Stimulated activated CD8-positive, alpha-beta memory T cell treated with anti-CD3 and anti-CD28 coated beads, Interleukin-2, amount 100 ng/mL, for 1 hour (primary cell): Measurements from ENCODE around the gene KCNT1.

Experiments
- DNase-seq, 2 donors: peaks; one replicate each; pipeline ENCODE4 v3.0.0-alpha.2; 2020; ENCODE audit warnings: low read depth in 2 of 2

The KCNT1 gene

GRCh38 chr9:135820661-135821060 is 118.7 kb downstream of the KCNT1 start:
- DNase-seq, result no peak

GRCh38 chr9:135821116-135821515 is 119.1 kb downstream of the KCNT1 start:
- DNase-seq, result no peak

- no peak for DNase-seq
These were observed 119.9 kb downstream of the KCNT1 start for GRCh38 chr9:135821733-135822373.

GRCh38 chr9:135822374-135822755 is 120.4 kb downstream of the KCNT1 start:
- DNase-seq, result no peak

GRCh38 chr9:135823036-135823435 is 121.1 kb downstream of the KCNT1 start:
- no peak for DNase-seq

- no peak for DNase-seq
These were observed 123.6 kb downstream of the KCNT1 start for GRCh38 chr9:135825435-135826187.

- DNase-seq, result no peak
These were observed 124.2 kb downstream of the KCNT1 start for GRCh38 chr9:135826188-135826545.

- no peak for DNase-seq
These were observed 125.3 kb downstream of the KCNT1 start for GRCh38 chr9:135827301-135827700.

GRCh38 chr9:135827866-135828580 is 126.0 kb downstream of the KCNT1 start:
- DNase-seq, result no peak

GRCh38 chr9:135828656-135829055 is 126.7 kb downstream of the KCNT1 start:
- no peak for DNase-seq

- DNase-seq, result no peak
These were observed 128.5 kb downstream of the KCNT1 start for GRCh38 chr9:135830496-135830895.

GRCh38 chr9:135833864-135834263 is 131.9 kb downstream of the KCNT1 start:
- DNase-seq, result no peak

GRCh38 chr9:135835131-135835530 is 133.1 kb downstream of the KCNT1 start:
- no peak for DNase-seq

GRCh38 chr9:135839516-135839915 is 137.5 kb downstream of the KCNT1 start:
- no peak for DNase-seq

- DNase-seq, result no peak
These were observed 138.1 kb downstream of the KCNT1 start for GRCh38 chr9:135840107-135840506.

- no peak for DNase-seq
These were observed 138.6 kb downstream of the KCNT1 start for GRCh38 chr9:135840539-135840938.
